ENCODE results near the gene WRAP53.

WRAP53 gene

DNA sequence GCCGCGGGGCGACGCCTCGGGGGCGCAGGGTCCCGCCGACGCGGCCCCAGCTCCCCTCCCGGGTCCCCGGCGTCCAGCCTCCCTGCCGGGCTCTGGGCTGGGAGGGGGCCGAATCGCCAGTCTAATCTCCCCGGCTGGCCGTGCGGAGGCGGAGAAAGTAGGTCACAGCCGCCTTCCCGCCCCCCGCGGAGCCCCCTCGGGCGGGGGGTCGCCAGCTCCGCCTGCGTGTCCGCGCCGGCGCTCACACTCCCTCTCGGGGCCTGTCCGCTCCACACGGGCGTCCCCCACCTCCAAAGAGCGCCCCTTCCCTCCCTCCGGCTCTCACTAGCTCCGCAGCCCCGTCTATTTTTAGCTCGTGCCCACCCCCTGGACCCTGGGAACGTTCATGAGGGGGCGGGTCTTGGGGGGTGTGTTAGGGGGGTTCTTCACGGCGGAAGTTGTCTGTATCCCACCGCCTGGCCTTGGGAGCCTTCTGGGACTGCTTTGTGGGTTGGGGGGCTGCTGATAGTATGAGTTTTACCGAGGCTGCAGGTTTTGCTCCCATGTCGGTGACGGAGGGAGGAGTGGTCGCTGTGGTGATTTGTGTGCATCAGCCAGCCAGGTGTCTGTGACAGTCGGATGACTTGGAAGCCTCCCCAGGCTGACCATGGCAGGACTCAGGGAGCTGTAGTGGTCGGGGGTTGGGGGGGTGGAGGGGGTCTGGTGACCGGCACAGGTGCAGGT, 36.5 kb upstream of the WRAP53 start:
- Histone ChIP-seq H3K36me3 (ENCODE audit: insufficient read depth, low read length) (no peaks in the 10 kb centered on the region), H3K9ac (ENCODE audit: insufficient read length) (peak overlapping the region; percentile 45), H3K27ac (no peak overlapping the region), H3K4me3 (peak overlapping the region; percentile 86), H3K9me3 (ENCODE audit: low read depth, low read length) (no peaks in the 10 kb centered on the region)
- no peak for TF ChIP-seq POLR2AphosphoS5 (IDR thresholded peaks at IDR 0.05; ENCODE audit: borderline replicate concordance, low read depth, low read length)
- TF ChIP-seq FOXP2 (optimal IDR thresholded peaks at IDR 0.05; ENCODE audit: control extremely low read depth, extremely low read length, insufficient read depth) = no peak
- TF ChIP-seq EZH2 (IDR thresholded peaks at IDR 0.05) = no peak
- DNase-seq (ENCODE audit: low read depth, low spot score) = no peak

DNA sequence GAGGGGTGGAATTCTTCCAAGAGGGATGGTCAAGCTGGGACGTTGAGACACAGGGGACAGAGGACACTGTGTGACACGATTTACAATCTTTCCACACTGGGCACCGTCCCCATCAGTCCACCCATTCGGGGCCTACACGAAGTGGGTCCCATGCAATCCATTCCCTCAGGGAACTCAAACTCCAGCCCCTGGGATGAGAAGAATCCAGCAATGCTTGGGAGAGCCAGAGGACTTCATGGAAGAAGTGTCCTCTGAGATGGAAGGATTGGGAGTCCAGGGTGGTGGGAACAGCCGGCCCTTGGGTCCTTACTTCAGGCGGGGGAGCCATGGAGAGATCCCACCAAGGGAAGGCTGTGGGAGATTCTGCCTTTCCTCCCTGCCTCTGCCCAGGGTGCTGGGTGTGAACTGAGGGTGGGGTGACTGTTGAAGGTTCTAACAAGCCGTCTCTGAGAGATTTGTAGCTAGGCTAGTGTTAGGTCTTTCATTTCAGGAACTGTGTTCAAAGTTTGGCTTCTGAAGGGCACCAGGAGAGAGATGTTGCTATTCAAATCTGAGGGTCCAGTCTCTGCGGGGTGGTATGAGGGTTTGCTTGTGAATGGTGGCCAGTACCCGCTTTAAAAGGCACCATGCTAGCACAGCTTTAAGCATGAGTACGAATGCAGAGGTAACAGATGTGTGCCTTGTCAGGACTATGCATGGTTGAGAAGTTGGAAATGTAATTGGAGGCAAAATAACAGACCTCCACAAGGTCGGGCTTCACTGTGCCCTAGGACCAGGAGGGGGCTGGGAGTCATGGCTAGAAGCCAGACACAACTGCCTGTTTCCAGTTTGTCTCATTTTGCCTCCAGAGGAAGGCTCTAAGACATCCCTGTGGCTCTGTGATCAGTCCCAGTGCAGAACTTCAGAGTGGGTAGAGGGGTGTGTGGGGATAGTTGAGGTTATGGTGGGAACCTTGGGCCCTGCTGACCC, 35.6 kb upstream of the WRAP53 start:
- H3K9ac ChIP-seq (ENCODE audit: insufficient read length) = no peak overlapping the region

GRCh38 chr17:7654832-7655540, 33.3 kb upstream of the WRAP53 start:
- no peak for DNase-seq (ENCODE audit: low read depth, low spot score)
- H3K9ac ChIP-seq (ENCODE audit: insufficient read length) = no peak overlapping the region
- H3K27ac ChIP-seq = no peak overlapping the region
- no peak for TF ChIP-seq EZH2 (IDR thresholded peaks at IDR 0.05)
- no peak for TF ChIP-seq FOXP2 (optimal IDR thresholded peaks at IDR 0.05; ENCODE audit: control extremely low read depth, extremely low read length, insufficient read depth)
- no peak for TF ChIP-seq POLR2AphosphoS5 (IDR thresholded peaks at IDR 0.05; ENCODE audit: borderline replicate concordance, low read depth, low read length)
- no peaks in the 10 kb centered on the region for H3K36me3 ChIP-seq (ENCODE audit: insufficient read depth, low read length)
- no peak overlapping the region for H3K4me3 ChIP-seq
- H3K9me3 ChIP-seq (ENCODE audit: low read depth, low read length) = no peaks in the 10 kb centered on the region

More for the DNA sequence above, 35.6 kb upstream of the WRAP53 start:
- TF ChIP-seq FOXP2 (optimal IDR thresholded peaks at IDR 0.05; ENCODE audit: control extremely low read depth, extremely low read length, insufficient read depth) (no peak), POLR2AphosphoS5 (IDR thresholded peaks at IDR 0.05; ENCODE audit: borderline replicate concordance, low read depth, low read length) (no peak), EZH2 (IDR thresholded peaks at IDR 0.05) (no peak)
- no peak overlapping the region for H3K27ac ChIP-seq
- H3K9me3 ChIP-seq (ENCODE audit: low read depth, low read length) = no peaks in the 10 kb centered on the region
- no peak overlapping the region for H3K4me3 ChIP-seq
- no peak for DNase-seq (ENCODE audit: low read depth, low spot score)
- H3K36me3 ChIP-seq (ENCODE audit: insufficient read depth, low read length) = no peaks in the 10 kb centered on the region

DNA sequence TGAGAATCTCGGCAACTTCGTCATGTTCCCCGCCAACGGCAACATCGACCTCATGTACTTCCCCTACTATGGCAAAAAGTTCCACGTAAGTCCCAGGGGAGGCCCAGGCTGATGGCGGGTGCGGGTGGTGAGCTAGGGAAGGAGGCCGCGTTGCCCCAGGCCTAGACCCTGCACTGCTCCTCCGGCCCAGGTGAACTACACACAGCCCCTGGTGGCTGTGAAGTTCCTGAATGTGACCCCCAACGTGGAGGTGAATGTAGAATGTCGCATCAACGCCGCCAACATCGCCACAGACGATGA, 32.8 kb upstream of the WRAP53 start:
- Histone ChIP-seq H3K9ac (ENCODE audit: insufficient read length) (no peak overlapping the region), H3K4me3 (no peak overlapping the region), H3K9me3 (ENCODE audit: low read depth, low read length) (no peaks in the 10 kb centered on the region), H3K27ac (no peak overlapping the region), H3K36me3 (ENCODE audit: insufficient read depth, low read length) (no peaks in the 10 kb centered on the region)
- no peak for TF ChIP-seq POLR2AphosphoS5 (IDR thresholded peaks at IDR 0.05; ENCODE audit: borderline replicate concordance, low read depth, low read length)
- TF ChIP-seq EZH2 (IDR thresholded peaks at IDR 0.05) = no peak
- no peak for TF ChIP-seq FOXP2 (optimal IDR thresholded peaks at IDR 0.05; ENCODE audit: control extremely low read depth, extremely low read length, insufficient read depth)
- no peak for DNase-seq (ENCODE audit: low read depth, low spot score)

- Histone ChIP-seq H3K4me3 (no peak overlapping the region), H3K9me3 (ENCODE audit: low read depth, low read length) (no peaks in the 10 kb centered on the region), H3K36me3 (ENCODE audit: insufficient read depth, low read length) (no peaks in the 10 kb centered on the region), H3K9ac (ENCODE audit: insufficient read length) (no peak overlapping the region), H3K27ac (no peak overlapping the region)
- no peak for DNase-seq (ENCODE audit: low read depth, low spot score)
- TF ChIP-seq FOXP2 (optimal IDR thresholded peaks at IDR 0.05; ENCODE audit: control extremely low read depth, extremely low read length, insufficient read depth) = no peak
- TF ChIP-seq EZH2 (IDR thresholded peaks at IDR 0.05) = no peak
- TF ChIP-seq POLR2AphosphoS5 (IDR thresholded peaks at IDR 0.05; ENCODE audit: borderline replicate concordance, low read depth, low read length) = no peak
These were observed 31.2 kb upstream of the WRAP53 start for GRCh38 chr17:7656958-7657609.

GRCh38 chr17:7667656-7668406, 20.4 kb upstream of the WRAP53 start:
- Histone ChIP-seq H3K27ac (no peak overlapping the region), H3K4me3 (no peak overlapping the region), H3K9me3 (ENCODE audit: low read depth, low read length) (no peaks in the 10 kb centered on the region), H3K9ac (ENCODE audit: insufficient read length) (no peak overlapping the region), H3K36me3 (ENCODE audit: insufficient read depth, low read length) (peaks cover 47% of the 10 kb centered on the region)
- no peak for DNase-seq (ENCODE audit: low read depth, low spot score)
- TF ChIP-seq EZH2 (IDR thresholded peaks at IDR 0.05) (no peak), FOXP2 (optimal IDR thresholded peaks at IDR 0.05; ENCODE audit: control extremely low read depth, extremely low read length, insufficient read depth) (no peak), POLR2AphosphoS5 (IDR thresholded peaks at IDR 0.05; ENCODE audit: borderline replicate concordance, low read depth, low read length) (no peak)

DNA sequence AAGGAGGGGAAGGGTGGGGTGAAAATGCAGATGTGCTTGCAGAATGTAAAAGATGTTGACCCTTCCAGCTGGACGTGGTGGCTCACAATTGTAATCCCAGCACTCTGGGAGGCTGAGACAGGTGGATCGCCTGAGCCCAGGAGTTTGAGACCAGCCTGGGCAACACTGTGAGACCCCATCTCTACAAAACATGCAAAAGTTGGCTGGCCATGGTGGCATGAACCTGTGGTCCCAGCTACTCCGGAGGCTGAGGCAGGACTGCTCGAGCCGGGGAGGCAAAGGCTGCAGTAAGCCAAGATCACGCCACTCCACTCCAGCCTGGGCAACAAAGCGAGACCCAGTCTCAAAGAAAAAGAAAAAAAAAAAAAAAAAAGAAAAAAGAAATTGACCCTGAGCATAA, 19.8 kb upstream of the WRAP53 start:
- no peak overlapping the region for H3K27ac ChIP-seq
- no peak overlapping the region for H3K9ac ChIP-seq (ENCODE audit: insufficient read length)
- H3K9me3 ChIP-seq (ENCODE audit: low read depth, low read length) = no peaks in the 10 kb centered on the region
- no peak for DNase-seq (ENCODE audit: low read depth, low spot score)
- peaks cover 53% of the 10 kb centered on the region for H3K36me3 ChIP-seq (ENCODE audit: insufficient read depth, low read length)
- no peak overlapping the region for H3K4me3 ChIP-seq
- no peak for TF ChIP-seq POLR2AphosphoS5 (IDR thresholded peaks at IDR 0.05; ENCODE audit: borderline replicate concordance, low read depth, low read length)
- no peak for TF ChIP-seq EZH2 (IDR thresholded peaks at IDR 0.05)
- no peak for TF ChIP-seq FOXP2 (optimal IDR thresholded peaks at IDR 0.05; ENCODE audit: control extremely low read depth, extremely low read length, insufficient read depth)

All from SK-N-MC (cell line).